Stimulated activated CD4-positive, alpha-beta T cell treated with anti-CD3 and anti-CD28 coated beads, Interleukin-4, amount 100 ng/mL, for 48 hours (primary cell): Measurements from ENCODE around the gene PALLD.
"Not testable (repeated sequence)": the region's sequence is repeated elsewhere in the genome, so short reads cannot be mapped to it uniquely, and the experiment has no call there.

Source experiments
- DNase-seq, 2 donors: peaks; one replicate each; pipeline ENCODE4 v3.0.0-alpha.2; 2020; ENCODE audit warnings: low read depth in 2 of 2

The PALLD gene

DNA sequence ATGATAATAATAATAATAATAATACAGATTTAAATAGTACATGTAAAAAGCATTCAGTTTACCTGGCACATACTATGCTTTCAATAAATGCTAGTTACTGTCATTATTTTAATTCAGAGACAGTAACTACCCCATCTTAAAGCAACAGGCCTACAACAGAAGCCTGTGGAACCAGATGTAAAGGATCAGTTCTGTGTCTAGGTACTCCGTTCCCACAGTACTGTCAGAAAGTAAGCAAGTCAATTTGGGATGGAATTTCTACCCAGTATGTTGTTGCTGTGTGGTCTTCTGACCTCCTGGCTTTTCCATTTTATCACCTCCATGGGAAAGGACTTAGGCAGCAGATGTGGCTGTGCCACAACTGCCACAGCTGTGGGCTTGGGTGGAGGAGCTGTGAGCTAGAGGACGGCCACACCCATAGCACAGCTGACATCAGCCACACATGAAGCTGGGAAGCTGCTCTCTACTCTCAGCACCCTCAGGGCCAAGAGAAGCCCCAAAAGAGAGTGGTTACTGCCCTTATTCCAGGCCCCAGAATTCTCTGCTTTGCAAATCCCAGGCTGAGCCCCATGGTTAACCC lies 410.4 kb downstream of the PALLD start:
- no peak for DNase-seq

GRCh38 chr4:168908093-168908492 lies 411.2 kb downstream of the PALLD start:
- no peak for DNase-seq

GRCh38 chr4:168908851-168909273 lies 412.0 kb downstream of the PALLD start:
- no peak for DNase-seq

DNA sequence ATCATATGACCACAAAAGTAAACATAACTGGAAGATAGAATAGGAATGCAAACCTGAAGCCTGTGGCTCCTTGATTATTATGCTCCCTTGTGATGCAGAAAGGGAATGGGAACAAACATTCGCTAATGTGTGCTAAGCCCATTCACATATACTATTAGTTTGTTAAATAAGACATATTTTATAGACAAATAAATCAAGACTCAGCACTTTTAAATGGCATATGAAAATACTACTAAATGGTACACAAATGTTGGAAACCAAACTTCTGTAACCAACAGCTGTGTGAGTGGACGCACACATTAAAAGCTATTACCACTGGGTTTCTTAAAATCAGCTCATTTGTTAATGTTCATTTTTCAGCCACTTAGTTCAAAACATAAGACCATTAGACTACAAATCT lies 417.2 kb downstream of the PALLD start:
- no peak for DNase-seq

GRCh38 chr4:168917138-168917779 lies 420.4 kb downstream of the PALLD start:
- no peak for DNase-seq

DNA sequence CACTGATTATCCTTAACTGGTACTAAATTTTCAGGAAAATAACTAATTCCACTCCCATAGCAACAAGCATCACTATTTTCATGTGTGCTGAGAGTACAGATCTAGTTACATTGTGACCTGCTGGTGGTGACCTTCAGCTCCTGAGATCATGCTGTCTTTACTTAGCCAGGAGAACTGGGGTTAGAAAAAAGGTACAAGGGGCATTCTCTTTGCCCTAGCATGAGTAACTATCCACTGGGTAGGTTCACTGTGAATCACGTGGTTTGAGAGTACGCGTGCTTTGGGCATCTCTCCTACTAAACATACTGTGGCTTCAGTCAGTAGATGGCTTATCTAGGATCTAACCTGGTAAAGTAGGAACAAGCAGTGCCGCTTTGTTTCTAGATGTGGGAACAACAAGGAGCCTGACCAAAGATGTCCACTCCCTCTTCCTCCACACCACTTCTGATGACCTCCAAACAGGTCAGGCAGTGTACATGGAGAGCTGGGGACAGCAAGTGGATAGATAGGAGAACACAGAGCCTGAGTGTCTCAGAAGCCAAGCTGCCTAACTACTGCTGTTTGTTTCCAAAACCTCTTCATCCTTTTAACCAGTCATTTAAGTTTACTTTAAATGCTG lies 423.0 kb downstream of the PALLD start:
- no peak for DNase-seq

DNA sequence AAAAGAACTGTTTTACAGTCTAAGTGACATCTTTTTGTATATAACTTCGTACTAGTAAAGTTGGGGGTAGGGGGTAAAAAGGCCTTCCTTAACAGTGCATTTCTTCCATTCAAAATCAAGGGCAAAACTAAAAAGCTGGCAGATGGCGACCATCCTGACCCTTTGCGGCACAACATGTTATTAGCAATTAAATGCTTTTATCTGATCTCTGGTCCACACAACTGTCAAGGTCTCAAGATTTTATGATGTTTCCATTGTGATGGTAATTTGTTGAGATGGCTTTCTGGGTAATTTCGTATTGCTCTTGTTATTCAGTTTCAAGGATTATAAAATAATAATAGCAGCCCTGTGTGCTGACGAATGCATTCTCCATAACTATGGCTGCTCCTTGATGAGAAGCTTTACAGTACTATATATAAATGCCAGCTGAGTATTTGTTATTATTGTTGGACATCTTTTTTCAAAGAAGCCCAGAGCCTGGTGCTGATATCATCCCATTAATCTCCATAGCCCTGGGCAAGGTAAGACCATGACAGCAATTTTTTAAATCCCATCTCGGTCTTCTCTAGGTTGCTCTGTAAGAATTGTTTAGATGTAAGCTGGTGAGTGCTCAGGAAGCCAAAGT lies 423.7 kb downstream of the PALLD start:
- DNase-seq, result no peak

DNA sequence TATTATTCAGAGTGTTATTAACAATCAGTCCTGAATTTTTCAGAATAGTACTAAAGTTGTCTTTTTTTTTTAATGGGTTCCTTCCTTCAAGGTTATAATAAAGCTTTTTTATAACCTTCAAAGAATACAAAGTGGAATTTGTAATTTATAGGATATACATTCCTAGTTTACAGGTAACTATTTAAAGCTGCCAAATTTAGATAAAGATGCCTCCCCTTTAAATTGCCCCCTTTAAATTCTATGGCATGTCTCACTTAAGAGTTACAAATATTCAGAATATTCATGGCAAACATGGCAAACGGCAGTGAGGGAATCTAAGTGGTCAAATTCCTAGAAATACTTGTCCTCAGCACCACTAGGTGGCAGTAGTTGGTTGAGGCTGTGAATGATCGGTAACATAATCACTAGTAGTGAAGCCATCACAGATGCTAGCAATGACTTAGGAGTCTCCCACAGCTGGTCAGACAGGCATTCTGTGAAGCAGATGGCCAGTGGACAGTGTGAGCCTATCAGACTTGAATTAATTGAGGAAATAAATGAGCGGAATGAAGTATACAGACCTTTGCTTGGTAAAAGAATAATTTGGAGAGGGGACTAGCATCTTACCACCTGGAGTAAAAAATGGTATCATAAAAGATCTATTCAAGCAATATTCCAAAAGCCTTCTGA lies 426.8 kb downstream of the PALLD start:
- DNase-seq, result peak; percentile 24 to 34

GRCh38 chr4:168924667-168925066 lies 427.8 kb downstream of the PALLD start:
- DNase-seq, result no peak

DNA sequence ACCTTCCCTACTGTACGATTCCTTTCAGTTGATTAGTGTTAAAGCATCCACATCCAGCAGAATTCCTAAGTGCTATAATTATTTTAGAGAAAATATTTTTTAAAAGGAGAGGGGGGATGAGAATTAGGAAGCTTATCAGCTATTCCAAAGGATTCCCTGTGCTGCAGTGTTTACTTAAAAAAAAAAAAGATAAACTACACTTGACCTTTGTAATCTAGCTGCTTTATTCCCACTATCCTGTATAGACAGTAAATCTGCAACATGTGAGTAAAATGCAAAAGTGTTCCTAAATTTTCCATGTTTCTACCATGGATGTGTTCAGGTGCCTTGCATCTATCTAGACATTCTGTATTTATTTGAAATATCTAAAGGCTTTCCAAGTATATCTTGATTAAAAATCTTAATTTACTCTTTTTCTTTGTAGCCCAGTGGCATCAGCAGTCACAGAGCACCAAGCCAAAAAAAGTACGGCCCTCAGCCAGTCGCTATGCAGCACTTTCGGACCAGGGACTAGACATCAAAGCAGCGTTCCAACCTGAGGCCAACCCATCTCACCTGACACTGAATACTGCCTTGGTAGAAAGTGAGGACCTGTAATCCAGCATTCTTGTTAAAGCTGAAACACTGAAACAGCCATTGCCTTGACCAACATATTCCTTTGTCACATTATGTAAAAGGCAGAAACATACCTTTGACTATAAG lies 429.1 kb downstream of the PALLD start:
- DNase-seq, result no peak

- no peak for DNase-seq
Observed at GRCh38 chr4:168928346-168928745, 431.5 kb downstream of the PALLD start.

GRCh38 chr4:168928875-168929274 lies 432.0 kb downstream of the PALLD start:
- DNase-seq, result no peak

GRCh38 chr4:168930413-168931196 lies 433.8 kb downstream of the PALLD start:
- no peak for DNase-seq

DNA sequence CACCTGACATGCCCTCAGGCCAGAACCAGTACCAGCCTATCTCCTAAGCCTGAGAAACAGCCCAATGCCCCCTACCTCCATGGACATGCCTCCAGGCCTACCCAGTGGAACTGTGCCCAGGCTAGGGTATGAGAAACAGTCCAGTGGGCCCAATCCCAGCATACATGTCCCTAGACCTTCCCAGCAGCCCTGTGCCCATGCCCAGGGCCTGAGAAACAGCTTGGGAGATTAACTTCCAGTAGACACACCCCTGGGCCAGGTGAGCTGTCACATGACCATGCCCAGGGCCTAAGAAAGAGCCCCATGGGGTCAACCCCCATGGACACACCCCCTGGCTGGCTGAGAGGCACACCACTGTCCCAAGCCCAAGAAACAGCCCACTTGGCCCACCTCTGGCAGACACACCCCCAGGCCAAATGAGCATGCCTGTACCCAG lies 434.4 kb downstream of the PALLD start:
- no peak for DNase-seq

GRCh38 chr4:168932138-168932537 lies 435.3 kb downstream of the PALLD start:
- DNase-seq, result no peak

GRCh38 chr4:168933423-168933822 lies 436.6 kb downstream of the PALLD start:
- DNase-seq, result no peak

GRCh38 chr4:168937473-168937872 lies 440.6 kb downstream of the PALLD start:
- not testable (repeated sequence) for DNase-seq

DNA sequence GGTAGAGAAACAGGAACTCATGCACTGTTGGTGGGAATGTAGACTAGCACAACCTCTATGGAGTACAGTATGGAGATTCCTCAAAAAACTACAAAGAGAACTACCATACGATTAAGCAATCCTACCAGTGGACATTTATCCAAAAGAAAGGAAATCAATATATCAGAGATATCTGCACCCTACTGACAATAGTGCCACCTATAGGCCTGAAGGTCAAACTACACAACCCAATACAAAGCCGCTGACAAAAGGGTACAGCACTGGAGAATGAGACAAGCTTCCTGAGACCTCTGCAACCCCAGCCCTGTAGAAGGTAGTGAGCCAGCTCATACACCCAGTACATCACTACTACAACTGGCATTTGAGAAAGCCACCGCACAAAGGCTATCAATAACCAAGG lies 446.1 kb downstream of the PALLD start:
- no peak for DNase-seq

DNA sequence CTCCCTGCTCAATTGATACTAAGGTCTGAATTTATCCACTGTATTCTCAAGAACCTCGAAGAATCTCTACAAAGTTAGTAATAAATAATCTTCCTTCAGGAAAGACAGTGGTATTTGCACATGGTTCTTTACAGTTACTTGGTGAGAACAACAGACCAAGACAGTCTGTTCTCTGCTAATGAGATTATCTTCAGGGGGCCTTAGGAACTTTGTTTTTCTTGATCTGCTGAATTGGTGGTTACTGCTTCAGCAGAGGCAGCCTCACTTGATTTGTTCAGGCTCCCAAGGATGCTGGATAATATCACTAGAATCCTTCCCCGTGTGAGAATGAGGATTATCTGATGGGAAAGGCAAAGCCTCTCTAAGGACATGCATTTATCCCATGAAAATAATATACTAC lies 448.4 kb downstream of the PALLD start:
- no peak for DNase-seq

DNA sequence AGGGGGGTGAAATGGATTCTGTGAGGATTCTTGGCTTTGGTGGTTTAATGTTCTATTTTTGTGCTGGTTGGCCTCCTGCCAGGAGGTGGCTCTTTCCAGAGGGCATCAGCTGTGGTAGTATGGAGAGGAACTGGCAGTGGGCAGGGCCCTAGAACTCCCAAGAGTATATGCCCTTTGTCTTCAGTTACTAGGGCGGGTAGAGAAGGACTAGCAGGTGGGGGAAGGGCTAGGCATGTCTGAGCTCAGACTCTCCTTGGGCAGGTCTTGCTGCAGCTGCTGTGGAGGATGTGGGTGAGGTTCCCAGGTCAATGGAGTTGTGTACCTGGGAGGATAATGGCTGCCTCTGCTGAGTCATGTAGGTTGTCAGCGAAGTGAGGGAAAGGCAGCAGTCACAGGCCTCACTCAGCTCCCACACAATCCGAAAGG lies 456.0 kb downstream of the PALLD start:
- not testable (repeated sequence) for DNase-seq

GRCh38 chr4:168955674-168956073 lies 458.8 kb downstream of the PALLD start:
- no peak for DNase-seq
